Rectal smooth muscle tissue (tissue), 1 donor: Measurements from ENCODE around the gene NELFA.

Experiments
- H3K27ac ChIP-seq: one replicate; pipeline ENCODE4 v1.7.0; 2013; ENCODE audit warnings: low read depth, low read length, inconsistent platforms
- H3K27me3 ChIP-seq: one replicate; pipeline ENCODE4 v1.7.0; 2013; ENCODE audit warnings: low read length; ENCODE audit not compliant: control insufficient read depth, insufficient read depth
- H3K36me3 ChIP-seq: one replicate; pipeline ENCODE4 v1.7.0; 2013; ENCODE audit warnings: low read length; ENCODE audit not compliant: control insufficient read depth, insufficient read depth
- H3K4me1 ChIP-seq: one replicate; pipeline ENCODE4 v1.7.0; 2013; ENCODE audit warnings: low read length; ENCODE audit not compliant: control insufficient read depth, insufficient read depth
- H3K4me3 ChIP-seq: one replicate; pipeline ENCODE4 v1.7.0; 2013; ENCODE audit warnings: low read length
- H3K9ac ChIP-seq: one replicate; pipeline ENCODE4 v1.7.0; 2013; ENCODE audit warnings: low read length

The NELFA gene

GRCh38 chr4:2008921-2009650, at the start of gene NELFA:
Gene NELFA (minus strand): TSS chr4:2008974. CDS start chr4:2008959, 15 bp downstream.
- H3K36me3 ChIP-seq, result no peaks in the 10 kb centered on the region
- peak within 1 kb of the TSS; percentile 99 for H3K27ac ChIP-seq
- H3K27me3 ChIP-seq, result no peaks in the 10 kb centered on the region
- peak within 1 kb of the TSS; percentile 86 for H3K4me3 ChIP-seq
- H3K9ac ChIP-seq, result peak within 1 kb of the TSS; percentile 82
- H3K4me1 ChIP-seq, result peaks cover 7% of the 10 kb centered on the region

- Histone ChIP-seq H3K9ac (no peak overlapping the region), H3K4me1 (no peaks in the 10 kb centered on the region), H3K27me3 (peaks cover 17% of the 10 kb centered on the region), H3K4me3 (no peak overlapping the region), H3K27ac (no peak overlapping the region), H3K36me3 (no peaks in the 10 kb centered on the region)
Observed at GRCh38 chr4:2057382-2058065, 48.8 kb upstream of the NELFA start.

GRCh38 chr4:2054217-2054616, 45.4 kb upstream of the NELFA start:
- Histone ChIP-seq H3K27me3 (peaks cover 13% of the 10 kb centered on the region), H3K4me1 (no peaks in the 10 kb centered on the region), H3K4me3 (no peak overlapping the region), H3K36me3 (no peaks in the 10 kb centered on the region), H3K9ac (no peak overlapping the region), H3K27ac (no peak overlapping the region)

GRCh38 chr4:2051086-2051485, 42.3 kb upstream of the NELFA start:
- Histone ChIP-seq H3K27me3 (peaks cover 11% of the 10 kb centered on the region), H3K9ac (no peak overlapping the region), H3K4me3 (no peak overlapping the region), H3K36me3 (no peaks in the 10 kb centered on the region), H3K27ac (no peak overlapping the region), H3K4me1 (no peaks in the 10 kb centered on the region)

- Histone ChIP-seq H3K36me3 (no peaks in the 10 kb centered on the region), H3K9ac (no peak overlapping the region), H3K4me1 (no peaks in the 10 kb centered on the region), H3K4me3 (no peak overlapping the region), H3K27me3 (peaks cover 13% of the 10 kb centered on the region), H3K27ac (no peak overlapping the region)
Observed at GRCh38 chr4:2049811-2050210, 41.0 kb upstream of the NELFA start.

- Histone ChIP-seq H3K36me3 (no peaks in the 10 kb centered on the region), H3K27ac (no peak overlapping the region), H3K4me1 (no peaks in the 10 kb centered on the region), H3K27me3 (peaks cover 13% of the 10 kb centered on the region), H3K4me3 (no peak overlapping the region), H3K9ac (no peak overlapping the region)
Observed at GRCh38 chr4:2049381-2049780, 40.6 kb upstream of the NELFA start.

- Histone ChIP-seq H3K27ac (no peak overlapping the region), H3K4me3 (no peak overlapping the region), H3K36me3 (no peaks in the 10 kb centered on the region), H3K9ac (no peak overlapping the region), H3K4me1 (no peaks in the 10 kb centered on the region), H3K27me3 (peaks cover 13% of the 10 kb centered on the region)
Observed at GRCh38 chr4:2048831-2049230, 40.1 kb upstream of the NELFA start.

- H3K27me3 ChIP-seq, result peaks cover 13% of the 10 kb centered on the region
- H3K4me1 ChIP-seq, result no peaks in the 10 kb centered on the region
- H3K9ac ChIP-seq, result no peak overlapping the region
- H3K36me3 ChIP-seq, result no peaks in the 10 kb centered on the region
- H3K4me3 ChIP-seq, result no peak overlapping the region
- H3K27ac ChIP-seq, result no peak overlapping the region
Observed at GRCh38 chr4:2047781-2048581, 39.2 kb upstream of the NELFA start.

GRCh38 chr4:2047031-2047660, 38.4 kb upstream of the NELFA start:
- H3K36me3 ChIP-seq, result no peaks in the 10 kb centered on the region
- H3K27ac ChIP-seq, result no peak overlapping the region
- no peaks in the 10 kb centered on the region for H3K4me1 ChIP-seq
- no peak overlapping the region for H3K4me3 ChIP-seq
- H3K27me3 ChIP-seq, result peaks cover 13% of the 10 kb centered on the region
- H3K9ac ChIP-seq, result no peak overlapping the region

GRCh38 chr4:2046031-2046961, 37.5 kb upstream of the NELFA start:
- no peaks in the 10 kb centered on the region for H3K4me1 ChIP-seq
- H3K27me3 ChIP-seq, result peaks cover 17% of the 10 kb centered on the region
- H3K27ac ChIP-seq, result no peak overlapping the region
- no peak overlapping the region for H3K9ac ChIP-seq
- no peaks in the 10 kb centered on the region for H3K36me3 ChIP-seq
- no peak overlapping the region for H3K4me3 ChIP-seq

GRCh38 chr4:2045518-2045951, 36.8 kb upstream of the NELFA start:
- no peak overlapping the region for H3K4me3 ChIP-seq
- no peak overlapping the region for H3K9ac ChIP-seq
- peaks cover 15% of the 10 kb centered on the region for H3K27me3 ChIP-seq
- H3K36me3 ChIP-seq, result no peaks in the 10 kb centered on the region
- no peaks in the 10 kb centered on the region for H3K4me1 ChIP-seq
- H3K27ac ChIP-seq, result no peak overlapping the region
